IPS-18a (cell line): ENCODE data around the gene AMN1.

Source experiments
- H3K27ac ChIP-seq: one replicate; pipeline ENCODE4 v1.5.1; 2013; ENCODE audit warnings: low read length
- H3K27me3 ChIP-seq: one replicate; pipeline ENCODE4 v1.6.1; 2013; ENCODE audit warnings: mild to moderate bottlenecking, low read length; ENCODE audit not compliant: control insufficient read depth, insufficient read depth
- H3K36me3 ChIP-seq: one replicate; pipeline ENCODE4 v1.6.1; 2013; ENCODE audit warnings: low read depth, low read length; ENCODE audit not compliant: control insufficient read depth
- H3K4me1 ChIP-seq: one replicate; pipeline ENCODE4 v1.6.1; 2013; ENCODE audit warnings: low read depth, low read length; ENCODE audit not compliant: control insufficient read depth
- H3K4me3 ChIP-seq: one replicate; pipeline ENCODE4 v1.5.1; 2013; ENCODE audit warnings: low read length
- H3K9ac ChIP-seq: one replicate; pipeline ENCODE4 v1.6.1; 2013; ENCODE audit warnings: mild to moderate bottlenecking, low read length, moderate library complexity
- H3K9me3 ChIP-seq: one replicate; pipeline ENCODE4 v1.6.1; 2013; ENCODE audit warnings: low read depth, low read length; ENCODE audit not compliant: control insufficient read depth

Gene AMN1

GRCh38 chr12:31622038-31622437 lies 106.8 kb downstream of the AMN1 start:
- Histone ChIP-seq H3K4me3 (no peak overlapping the region), H3K9me3 (no peaks in the 10 kb centered on the region), H3K27me3 (no peaks in the 10 kb centered on the region), H3K27ac (no peak overlapping the region), H3K9ac (no peak overlapping the region), H3K36me3 (no peaks in the 10 kb centered on the region), H3K4me1 (no peaks in the 10 kb centered on the region)
